ENCODE measurements around the gene SUFU. TPM values are rescaled to one million over a fixed set of nuclear protein-coding genes. Genes with fewer than 3 reads are reported as not detected.

The SUFU gene
- total RNA-seq, 1 donor from 2014 or later: 11.5 TPM

- Histone ChIP-seq H3F3A (ENCODE audit: low read depth) (peaks cover 23% of the 10 kb centered on the region), H3K4me2 (no peak overlapping the region), H4K20me1 (ENCODE audit: low read depth) (peaks cover 54% of the 10 kb centered on the region), H3K9ac (no peak overlapping the region), H3K36me3 (no peaks in the 10 kb centered on the region), H3K27ac (no peak overlapping the region), H3K9me3 (ENCODE audit: low read depth) (no peaks in the 10 kb centered on the region), H3K79me2 (ENCODE audit: low read depth) (peaks cover 33% of the 10 kb centered on the region), H3K4me1 (peaks cover 39% of the 10 kb centered on the region), H3K27me3 (no peaks in the 10 kb centered on the region), H3K4me3 (no peak overlapping the region), H2AFZ (replicated peaks) (no peak overlapping the region)
- no peak for DNase-seq (ENCODE audit: low spot score)
- Mint-ChIP-seq H3K27ac (no peak overlapping the region), H3K4me1 (peaks cover 50% of the 10 kb centered on the region), H3K36me3 (no peaks in the 10 kb centered on the region), H3K4me3 (no peak overlapping the region), H3K9me3 (no peaks in the 10 kb centered on the region), H3K27me3 (ENCODE audit: insufficient read depth, low read depth) (peaks cover 3% of the 10 kb centered on the region)
- TF ChIP-seq EZH2 (IDR thresholded peaks at IDR 0.05): no peak
- TF ChIP-seq EZH2phosphoT487 (IDR thresholded peaks at IDR 0.05): no peak
- no peak for TF ChIP-seq CTCF (IDR thresholded peaks at IDR 0.05)
Observed at GRCh38 chr10:102579328-102579727, 75.6 kb downstream of the SUFU start.

- Mint-ChIP-seq H3K27me3 (ENCODE audit: insufficient read depth, low read depth) (peaks cover 3% of the 10 kb centered on the region), H3K9me3 (no peaks in the 10 kb centered on the region), H3K36me3 (no peaks in the 10 kb centered on the region), H3K4me1 (peaks cover 50% of the 10 kb centered on the region), H3K27ac (peak overlapping the region; percentile 28), H3K4me3 (no peak overlapping the region)
- Histone ChIP-seq H3K27me3 (no peaks in the 10 kb centered on the region), H3K9me3 (ENCODE audit: low read depth) (no peaks in the 10 kb centered on the region), H4K20me1 (ENCODE audit: low read depth) (peaks cover 61% of the 10 kb centered on the region), H3K4me1 (peaks cover 39% of the 10 kb centered on the region), H2AFZ (replicated peaks) (no peak overlapping the region), H3K4me2 (no peak overlapping the region), H3K36me3 (no peaks in the 10 kb centered on the region), H3F3A (ENCODE audit: low read depth) (peaks cover 23% of the 10 kb centered on the region), H3K79me2 (ENCODE audit: low read depth) (peaks cover 41% of the 10 kb centered on the region), H3K4me3 (no peak overlapping the region), H3K9ac (no peak overlapping the region), H3K27ac (no peak overlapping the region)
- DNase-seq (ENCODE audit: low spot score): no peak
- TF ChIP-seq EZH2 (IDR thresholded peaks at IDR 0.05): no peak
- no peak for TF ChIP-seq EZH2phosphoT487 (IDR thresholded peaks at IDR 0.05)
- no peak for TF ChIP-seq CTCF (IDR thresholded peaks at IDR 0.05)
Observed at GRCh38 chr10:102580230-102580629, 76.5 kb downstream of the SUFU start.

GRCh38 chr10:102581401-102581800 lies 77.6 kb downstream of the SUFU start:
- H3K9me3 Mint-ChIP-seq: no peaks in the 10 kb centered on the region
- peaks cover 39% of the 10 kb centered on the region for H3K4me1 ChIP-seq
- peak overlapping the region; percentile 15 for H3K4me3 Mint-ChIP-seq
- peaks cover 44% of the 10 kb centered on the region for H3K79me2 ChIP-seq (ENCODE audit: low read depth)
- no peaks in the 10 kb centered on the region for H3K27me3 ChIP-seq
- H3K4me2 ChIP-seq: no peak overlapping the region
- no peaks in the 10 kb centered on the region for H3K36me3 Mint-ChIP-seq
- no peaks in the 10 kb centered on the region for H3K9me3 ChIP-seq (ENCODE audit: low read depth)
- H3K27ac ChIP-seq: no peak overlapping the region
- TF ChIP-seq CTCF (IDR thresholded peaks at IDR 0.05) (no peak), EZH2phosphoT487 (IDR thresholded peaks at IDR 0.05) (no peak), EZH2 (IDR thresholded peaks at IDR 0.05) (no peak)
- H3K4me1 Mint-ChIP-seq: peaks cover 50% of the 10 kb centered on the region
- H3K4me3 ChIP-seq: no peak overlapping the region
- no peak overlapping the region for H2AFZ ChIP-seq (replicated peaks)
- H3K27me3 Mint-ChIP-seq (ENCODE audit: insufficient read depth, low read depth): peaks cover 3% of the 10 kb centered on the region
- no peak for DNase-seq (ENCODE audit: low spot score)
- no peak overlapping the region for H3K27ac Mint-ChIP-seq
- no peak overlapping the region for H3K9ac ChIP-seq
- peaks cover 61% of the 10 kb centered on the region for H4K20me1 ChIP-seq (ENCODE audit: low read depth)
- H3K36me3 ChIP-seq: no peaks in the 10 kb centered on the region
- peaks cover 23% of the 10 kb centered on the region for H3F3A ChIP-seq (ENCODE audit: low read depth)
